ENCODE data around the gene TNS2. TPM values are rescaled to one million over a fixed set of nuclear protein-coding genes. Genes with fewer than 3 reads are reported as not detected.

TNS2 gene
- polyA plus RNA-seq, 1 donor: 97.9 TPM

DNA sequence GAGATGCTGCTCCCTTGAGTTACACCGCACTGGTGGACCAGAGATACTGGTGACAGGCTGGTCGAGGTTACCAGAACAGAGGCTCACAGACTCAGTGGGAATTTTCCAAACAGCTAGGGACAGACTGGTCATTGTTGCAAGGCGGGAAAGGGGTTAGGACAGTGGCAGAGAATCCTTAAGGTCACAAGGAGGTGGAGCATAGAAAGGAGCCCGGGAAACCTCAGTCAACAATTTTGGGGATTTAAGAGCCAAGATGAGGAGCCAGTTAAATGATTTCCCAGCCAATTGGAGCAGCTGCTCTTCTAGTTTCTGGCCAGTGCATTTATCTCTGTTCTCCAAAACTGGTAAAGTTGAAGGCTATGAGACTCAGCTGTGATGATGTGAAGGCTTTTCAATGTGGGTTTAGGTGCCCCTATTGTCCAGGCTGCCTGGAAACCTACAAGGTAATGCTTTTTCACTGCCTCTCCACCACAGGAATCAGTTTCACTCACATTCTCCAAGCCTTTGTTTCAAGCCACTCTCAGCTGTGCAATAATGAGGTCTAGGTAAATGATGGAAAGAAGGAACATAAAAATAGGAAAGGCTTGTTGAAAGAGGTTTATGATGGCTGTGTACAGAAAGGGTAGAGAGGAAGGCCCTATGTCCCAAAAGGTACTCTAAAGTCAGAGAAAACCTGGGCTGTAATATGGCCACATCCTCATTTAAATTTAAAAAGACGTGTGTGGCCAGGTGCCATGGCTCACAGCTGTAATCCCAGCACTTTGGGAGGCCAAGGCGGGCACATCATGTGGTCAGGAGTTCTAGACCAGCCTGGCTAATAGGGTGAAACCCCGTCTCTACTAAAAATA lies 7.0 kb upstream of the TNS2 start:
- DNase-seq (ENCODE audit: low read depth): no peak

DNA sequence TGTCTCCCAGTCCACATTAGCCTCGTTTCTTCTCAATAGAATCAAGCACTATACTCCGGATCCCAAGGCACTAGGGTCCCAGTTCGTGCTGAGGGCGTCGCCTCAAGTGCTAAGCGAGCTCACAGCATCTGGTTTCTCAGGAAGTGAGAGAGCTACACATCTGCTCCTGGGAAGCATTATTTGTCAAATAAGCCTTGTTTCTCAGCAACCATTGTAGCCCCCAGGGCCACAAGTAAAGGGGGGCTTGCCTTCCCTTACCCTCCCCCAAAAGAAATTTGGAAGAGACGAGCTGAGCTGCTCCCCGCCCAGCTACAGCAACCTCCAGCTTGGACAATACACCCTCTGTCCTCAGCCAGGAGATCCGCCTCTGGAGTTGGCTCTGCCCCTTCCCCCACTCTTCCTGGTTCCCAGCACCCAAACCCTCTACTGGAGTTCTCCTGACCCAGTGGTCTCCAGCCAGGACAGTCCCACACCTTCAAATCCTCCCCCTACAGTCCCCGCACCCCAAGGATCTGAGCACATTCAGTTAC lies 5.7 kb upstream of the TNS2 start:
- DNase-seq (ENCODE audit: low read depth): peak; percentile 83

DNA sequence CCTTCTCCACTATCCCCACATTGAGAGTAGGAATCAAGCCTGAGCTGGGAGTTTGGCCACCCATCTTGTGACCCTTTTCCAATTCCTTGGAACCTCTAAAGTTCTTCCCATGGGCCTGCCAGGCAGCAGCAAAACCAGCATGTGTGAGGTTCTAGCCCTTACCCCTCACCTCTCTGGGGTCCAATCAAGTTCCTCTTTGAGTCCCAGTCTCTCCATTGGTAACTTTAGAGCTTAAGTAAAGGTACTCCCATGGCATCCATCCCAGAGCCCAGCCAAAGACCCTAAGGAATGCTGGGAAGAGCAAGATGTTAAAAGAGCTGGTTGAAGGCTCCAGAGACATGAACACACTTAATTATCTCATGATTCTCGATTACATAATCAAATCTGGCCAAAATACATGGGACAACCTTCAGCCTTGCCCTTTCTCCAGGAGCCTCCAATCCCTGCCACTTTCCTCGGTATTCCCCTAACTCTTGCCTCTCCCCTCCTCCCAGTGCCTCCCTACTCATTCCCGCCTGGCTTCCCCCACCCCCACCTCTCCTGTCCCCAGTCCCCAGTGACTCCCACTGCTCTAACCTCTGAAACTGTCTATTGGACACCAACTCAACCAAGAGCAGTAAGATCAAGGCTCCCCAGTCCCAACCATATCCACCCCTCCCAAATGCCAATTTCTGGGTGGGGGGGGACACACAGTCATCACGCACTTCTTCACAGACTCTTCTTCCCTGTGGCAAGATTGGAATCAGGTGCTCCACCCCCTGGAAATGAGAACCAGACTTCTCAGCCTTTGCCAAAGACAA lies 4.8 kb upstream of the TNS2 start:
- DNase-seq (ENCODE audit: low read depth): no peak

DNA sequence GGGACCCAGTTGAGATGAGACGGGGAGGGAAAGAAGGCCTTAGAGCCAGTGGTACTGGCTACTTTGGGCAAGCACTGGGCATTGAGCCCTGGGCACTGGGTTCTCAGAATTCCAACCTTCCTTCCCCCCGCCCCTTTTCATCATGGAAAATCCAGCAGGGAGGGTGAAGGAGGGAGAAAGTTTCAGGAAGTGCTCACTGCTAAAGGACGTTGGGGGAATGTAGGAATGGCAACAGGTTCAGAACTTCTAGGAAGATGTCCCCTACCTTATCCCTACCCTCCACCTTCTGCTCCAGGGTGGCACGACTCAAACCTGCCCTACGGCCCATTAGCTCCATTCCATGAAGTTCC lies 4.2 kb upstream of the TNS2 start:
- no peak for DNase-seq (ENCODE audit: low read depth)

DNA sequence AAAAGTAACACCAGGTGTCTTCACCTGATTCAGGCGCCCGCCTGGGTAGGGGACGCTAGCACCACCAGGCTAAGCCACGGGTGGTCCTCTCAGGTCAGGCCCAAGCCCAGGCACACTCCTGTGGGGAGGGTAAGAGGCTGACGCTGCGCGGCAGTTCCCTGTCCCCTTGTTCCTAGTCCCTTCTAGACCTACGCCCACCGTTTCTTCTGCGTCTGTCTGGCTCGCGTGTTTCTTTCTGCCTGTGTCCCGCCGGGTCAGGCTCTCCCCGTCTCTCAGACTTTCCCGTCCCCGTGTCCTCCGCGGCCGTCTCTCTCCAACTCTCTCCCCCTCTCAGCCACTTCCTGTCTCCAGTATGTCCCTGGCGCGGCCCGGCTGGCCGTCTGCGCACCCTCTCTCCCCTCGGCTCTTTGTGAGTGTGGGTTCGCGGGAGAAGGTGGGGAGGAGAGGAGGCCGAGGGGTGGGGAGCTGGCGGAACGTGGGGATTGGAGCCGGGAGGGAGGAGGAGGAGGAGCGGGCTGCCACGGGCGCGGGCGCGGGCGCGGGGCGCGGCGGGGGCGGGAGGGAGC lies 3.1 kb upstream of the TNS2 start:
- DNase-seq (ENCODE audit: low read depth): no peak

DNA sequence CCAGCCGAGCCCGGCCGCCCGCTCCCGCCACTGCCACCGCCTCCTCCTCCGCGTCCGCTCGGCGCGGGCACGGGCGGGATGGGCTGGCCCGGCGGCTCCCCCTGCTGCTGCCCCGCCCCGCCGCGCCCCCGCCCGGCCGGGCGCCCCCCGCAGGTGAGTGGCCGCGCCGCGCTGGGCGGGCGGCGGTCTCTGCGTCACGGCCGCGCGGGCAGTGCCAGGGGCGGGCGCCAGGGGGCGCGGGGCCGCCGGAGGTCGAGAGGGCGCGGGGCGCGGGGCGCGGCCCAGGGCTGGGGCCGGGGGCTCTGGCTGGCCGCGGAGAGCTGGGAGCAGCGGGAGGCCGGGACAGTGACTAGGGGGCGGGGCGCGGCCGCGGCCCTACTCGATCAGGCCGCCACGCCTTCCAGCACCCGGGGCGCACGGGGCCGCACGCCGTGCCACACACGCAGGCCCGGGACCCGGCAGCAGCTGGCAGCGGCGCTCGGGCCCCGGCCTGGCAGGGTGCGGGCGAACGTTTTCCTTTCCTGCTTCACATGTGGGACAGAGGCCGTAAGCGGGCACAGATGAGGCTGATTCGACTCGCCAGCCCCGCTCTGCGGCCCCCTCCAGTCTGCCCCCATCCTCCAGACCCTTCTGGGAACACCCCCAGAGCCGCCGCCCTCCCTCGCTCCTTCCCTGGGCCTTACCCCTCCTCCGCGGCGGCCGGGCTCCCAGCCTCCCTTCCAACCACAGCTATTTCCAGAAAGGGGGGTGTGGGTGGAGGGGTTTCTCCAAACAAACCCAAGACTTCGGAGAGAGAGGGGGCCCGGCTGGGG lies 2.4 kb upstream of the TNS2 start:
- no peak for DNase-seq (ENCODE audit: low read depth)

DNA sequence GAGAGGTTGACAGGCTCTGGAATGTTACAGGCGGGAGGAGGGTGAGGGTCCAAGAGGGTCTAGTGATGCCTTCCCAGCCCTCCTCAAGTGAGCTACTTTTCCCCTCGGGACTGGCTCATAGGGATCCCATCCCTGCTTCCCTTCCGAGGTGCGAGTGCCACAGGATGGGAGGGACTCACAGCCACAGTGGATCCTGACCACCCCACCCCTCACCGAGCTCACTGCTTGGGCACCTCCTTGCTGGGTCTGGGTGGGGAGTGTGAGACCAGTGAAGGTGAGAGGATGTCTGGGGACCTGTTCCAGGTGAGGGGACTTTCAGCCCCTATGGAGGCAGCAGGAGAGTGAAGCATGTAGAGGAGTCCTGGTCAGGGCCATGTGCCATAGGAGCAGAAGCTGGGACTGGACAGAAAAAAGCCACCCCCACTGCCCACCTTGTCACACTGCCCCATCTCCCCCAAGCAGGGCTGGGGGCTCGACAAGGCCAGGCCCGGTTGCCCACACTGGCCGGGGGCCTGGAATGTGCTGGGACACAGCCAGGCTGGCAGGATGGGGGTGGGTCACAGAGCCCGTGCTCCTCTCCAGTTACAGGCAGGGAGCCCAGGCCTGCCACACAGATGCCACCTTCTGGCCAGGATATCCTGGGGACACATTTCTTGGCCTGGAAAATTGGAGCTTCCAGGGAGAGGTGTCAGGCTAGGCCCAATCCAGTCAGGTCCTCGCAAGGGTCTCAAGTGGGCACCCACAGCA lies 1.7 kb upstream of the TNS2 start:
- no peak for DNase-seq (ENCODE audit: low read depth)

DNA sequence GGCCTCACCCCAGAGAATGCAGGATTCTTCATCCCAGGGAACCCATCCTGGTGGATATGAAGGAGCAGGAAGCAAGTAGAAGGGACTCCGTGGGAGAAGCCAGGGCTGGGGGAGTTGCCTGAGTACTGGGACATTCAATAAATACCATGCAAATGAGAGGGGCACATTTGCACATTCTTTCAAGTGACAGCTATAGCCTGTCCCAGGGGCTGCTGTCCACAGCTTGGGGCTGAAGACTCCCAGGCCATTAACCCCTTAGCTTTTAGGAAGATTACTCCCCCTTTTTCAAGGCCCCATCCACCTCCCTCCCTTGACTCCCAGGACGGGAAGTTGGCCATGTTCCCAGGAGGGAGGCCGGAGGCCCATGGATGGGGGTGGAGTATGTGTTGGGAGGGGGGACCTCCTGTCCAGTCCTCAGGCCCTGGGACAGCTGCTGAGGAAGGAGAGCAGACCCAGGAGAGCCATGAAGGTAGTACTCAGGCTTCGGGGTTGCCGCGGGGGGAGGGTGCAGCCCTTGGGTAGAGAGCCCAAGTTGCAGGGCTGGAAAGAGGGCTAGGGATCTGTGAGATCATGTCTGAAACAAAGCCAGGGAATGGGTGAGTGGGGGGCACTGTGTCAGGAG lies 974 bp upstream of the TNS2 start:
- no peak for DNase-seq (ENCODE audit: low read depth)

DNA sequence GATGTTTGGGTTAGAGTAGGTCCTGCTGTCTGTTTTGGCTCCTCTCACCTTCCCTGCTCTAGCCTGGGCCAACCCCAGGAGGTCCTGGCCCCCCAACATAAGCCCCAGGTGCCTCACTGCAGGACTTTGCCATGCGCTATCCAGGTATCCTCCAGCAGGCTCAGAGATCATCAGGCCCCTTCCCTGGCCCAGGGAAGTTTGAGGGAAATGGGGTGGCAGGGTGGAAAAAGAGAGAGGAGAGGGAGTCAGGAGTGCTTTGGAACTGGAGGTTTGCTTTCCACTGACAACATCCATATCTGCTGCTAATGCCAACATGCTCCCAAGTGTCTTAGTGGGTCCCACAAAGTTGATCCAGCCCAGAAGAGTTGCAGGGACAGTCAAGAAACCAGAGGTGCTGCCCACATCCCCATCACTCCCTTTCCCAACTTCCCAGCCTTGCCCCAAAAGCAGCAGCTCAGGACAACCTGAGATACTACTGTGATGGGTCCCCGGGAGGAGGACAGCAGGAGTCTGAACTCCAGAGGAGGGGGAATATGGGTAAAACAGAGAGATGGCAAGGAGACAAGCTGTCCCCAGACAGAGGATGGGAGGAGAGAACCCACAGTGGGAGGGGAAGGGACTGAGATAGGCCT lies 677 bp downstream of the TNS2 start:
- DNase-seq (ENCODE audit: low read depth): no peak

DNA sequence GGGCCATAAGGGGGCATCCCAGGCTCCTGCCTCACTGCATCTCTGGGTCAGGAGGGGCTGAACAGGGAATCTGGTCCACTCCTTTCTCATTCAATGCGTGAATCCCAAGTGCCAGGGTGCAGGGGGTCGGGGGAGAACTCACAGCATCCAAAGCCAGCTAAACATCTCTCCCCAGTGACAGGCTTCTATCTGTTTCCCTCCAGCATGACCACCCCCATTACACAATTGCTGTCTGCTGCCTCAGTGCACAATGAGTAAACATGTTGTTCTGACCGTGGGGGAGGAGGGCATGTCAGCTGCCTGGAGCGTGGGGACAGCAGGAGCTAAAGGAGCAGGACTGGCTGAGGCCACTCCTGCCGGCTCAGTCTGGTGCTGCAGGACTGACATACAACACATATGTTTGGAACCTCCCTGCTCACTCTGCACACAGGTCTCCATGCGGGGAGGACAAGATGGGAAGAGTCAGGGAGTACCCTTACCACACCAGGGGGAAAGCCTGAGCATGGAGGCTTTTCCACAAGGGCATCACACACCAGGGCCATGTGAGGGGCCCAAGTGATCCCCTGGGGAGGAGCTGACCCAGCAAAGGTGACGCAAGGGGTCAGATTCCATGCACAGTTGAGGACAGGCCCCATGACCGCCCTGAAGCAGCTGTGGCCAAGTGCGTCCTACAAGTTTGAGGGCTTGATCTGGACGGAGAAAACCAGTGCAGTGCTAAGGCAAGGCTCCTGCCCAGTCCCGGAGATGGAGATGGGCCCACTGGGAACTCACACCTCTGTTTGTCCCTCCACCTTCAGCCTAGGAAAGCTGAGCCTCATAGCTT lies 1.4 kb downstream of the TNS2 start:
- no peak for DNase-seq (ENCODE audit: low read depth)

DNA sequence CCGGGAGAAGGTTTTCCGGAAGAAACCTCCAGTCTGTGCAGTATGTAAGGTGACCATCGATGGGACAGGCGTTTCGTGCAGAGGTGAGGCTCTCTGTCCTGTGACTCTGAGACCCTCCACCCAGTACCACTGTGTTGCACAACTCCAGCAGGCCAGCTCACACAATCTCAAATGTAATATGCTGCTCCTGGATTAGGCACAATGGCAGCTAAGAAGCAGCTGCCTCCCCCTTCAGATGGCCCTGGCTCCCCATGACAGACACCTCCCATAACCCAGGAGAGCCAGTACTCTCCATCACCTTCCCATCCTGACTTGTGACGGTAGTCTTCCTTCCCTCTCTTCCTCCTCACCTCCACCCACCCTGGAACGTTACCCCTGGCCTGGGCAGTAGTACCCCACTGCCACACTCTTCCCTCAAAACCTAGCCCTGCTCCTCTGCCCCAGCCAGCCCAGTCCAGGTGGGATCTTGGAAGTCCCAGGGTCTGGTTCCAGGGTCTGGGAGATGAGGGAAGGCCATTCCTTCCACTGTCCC lies 2.1 kb downstream of the TNS2 start:
- DNase-seq (ENCODE audit: low read depth): no peak

DNA sequence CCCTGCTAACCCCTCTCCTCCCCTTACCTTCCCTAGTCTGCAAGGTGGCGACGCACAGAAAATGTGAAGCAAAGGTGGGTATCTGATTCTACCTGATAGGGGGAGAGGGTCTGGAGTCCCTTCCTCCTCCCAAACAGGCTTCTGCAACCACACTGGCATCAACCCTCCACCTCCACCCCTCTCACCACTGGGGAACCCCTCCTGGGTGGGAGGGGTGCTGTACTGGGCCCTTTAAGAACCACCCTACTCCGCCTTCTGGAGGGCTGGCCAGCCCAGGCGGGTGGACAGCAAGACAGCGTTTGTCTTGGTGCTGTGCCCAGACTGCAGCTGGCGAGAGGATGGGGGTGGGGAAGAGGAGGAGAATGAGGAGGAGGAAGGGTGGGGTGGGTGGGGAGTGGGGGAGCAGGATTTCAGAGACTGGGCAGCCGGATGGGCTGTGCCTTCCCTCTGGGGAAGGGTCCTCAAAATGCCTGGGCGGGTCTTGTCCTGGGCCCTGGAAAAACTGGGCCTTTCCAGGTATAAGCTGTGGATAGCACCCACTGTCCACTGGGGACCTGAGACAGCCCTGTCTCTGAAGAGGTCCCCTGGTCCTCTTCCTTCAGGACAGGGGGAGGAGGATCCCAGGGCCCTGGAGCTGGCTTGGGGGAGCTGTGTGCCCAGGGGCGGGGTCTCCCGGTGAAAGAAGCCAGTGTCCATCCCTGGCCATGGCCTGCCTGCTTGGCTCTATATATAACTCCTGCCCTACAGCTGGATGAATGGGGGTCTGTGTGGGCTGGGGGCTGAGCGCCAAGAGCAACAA lies 2.8 kb downstream of the TNS2 start:
- no peak for DNase-seq (ENCODE audit: low read depth)

DNA sequence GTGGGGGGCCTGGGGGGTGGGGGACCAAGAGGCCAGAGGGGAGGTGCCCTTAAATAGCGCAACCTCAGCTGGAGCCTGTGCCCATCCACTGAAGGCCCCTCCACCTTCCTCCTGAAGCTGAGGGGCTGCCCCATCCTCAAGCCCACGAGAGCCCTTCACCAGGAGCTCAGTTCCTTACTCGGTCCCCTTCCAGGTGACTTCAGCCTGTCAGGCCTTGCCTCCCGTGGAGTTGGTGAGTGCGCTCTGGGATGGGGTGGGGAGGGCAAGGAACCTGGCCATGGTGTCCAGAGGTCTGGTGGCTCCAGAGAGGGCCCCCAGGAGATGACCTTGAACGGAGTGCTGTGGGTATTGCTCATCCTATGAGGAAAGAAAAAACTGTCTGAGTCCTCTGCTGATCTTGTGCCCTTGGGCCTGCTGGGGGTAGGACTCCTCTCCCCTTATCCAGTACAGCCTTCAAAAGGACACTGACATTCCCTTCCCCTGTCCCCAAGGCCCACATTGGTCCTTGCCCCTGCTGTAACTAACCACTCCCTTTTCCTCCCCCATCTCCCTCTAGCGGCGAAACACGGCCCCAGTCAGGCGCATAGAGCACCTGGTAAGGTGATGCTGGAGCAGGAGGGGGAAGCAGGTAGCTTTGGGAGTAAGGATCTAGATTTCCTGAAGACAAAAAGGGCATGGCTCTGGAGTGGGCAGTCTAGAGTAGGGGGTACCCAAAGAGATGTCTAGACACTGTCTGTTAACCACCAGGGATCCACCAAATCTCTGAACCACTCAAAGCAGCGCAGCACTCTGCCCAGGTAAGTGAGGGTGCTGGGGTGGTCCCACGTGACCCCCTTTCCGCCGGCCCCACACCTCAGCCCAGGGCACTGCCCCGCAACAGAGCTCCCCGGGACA lies 3.6 kb downstream of the TNS2 start:
- DNase-seq (ENCODE audit: low read depth): no peak

DNA sequence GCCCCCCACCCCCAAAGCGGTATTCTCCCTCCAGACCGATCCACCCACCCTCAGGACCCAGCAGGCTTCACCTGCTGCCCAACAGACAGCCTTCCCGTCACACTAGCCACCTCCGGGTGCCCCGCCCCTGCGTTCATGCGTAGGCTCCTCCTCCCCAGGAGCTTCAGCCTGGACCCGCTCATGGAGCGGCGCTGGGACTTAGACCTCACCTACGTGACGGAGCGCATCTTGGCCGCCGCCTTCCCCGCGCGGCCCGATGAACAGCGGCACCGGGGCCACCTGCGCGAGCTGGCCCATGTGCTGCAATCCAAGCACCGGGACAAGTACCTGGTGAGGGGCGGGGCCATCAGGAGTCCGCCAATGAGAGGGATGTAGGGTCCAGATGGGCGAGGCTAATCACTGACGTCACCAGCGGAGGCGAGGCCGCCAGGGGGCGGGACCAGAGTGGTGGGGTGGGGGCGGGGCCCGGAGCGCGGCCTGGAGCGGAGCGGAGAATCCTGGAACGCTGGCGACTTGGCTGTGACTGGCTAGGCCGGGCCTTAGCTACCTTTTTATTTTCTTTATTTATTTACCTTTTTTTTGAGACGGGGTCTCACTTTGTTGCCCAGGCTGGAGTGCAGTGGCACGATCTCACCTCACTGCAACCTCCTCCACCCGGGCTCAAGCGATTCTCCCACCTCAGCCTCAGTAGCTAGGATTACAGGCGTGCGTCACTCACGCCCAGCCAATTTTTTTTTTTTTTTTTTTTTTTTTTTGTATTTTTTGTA lies 4.4 kb downstream of the TNS2 start:
- DNase-seq (ENCODE audit: low read depth): no peak

DNA sequence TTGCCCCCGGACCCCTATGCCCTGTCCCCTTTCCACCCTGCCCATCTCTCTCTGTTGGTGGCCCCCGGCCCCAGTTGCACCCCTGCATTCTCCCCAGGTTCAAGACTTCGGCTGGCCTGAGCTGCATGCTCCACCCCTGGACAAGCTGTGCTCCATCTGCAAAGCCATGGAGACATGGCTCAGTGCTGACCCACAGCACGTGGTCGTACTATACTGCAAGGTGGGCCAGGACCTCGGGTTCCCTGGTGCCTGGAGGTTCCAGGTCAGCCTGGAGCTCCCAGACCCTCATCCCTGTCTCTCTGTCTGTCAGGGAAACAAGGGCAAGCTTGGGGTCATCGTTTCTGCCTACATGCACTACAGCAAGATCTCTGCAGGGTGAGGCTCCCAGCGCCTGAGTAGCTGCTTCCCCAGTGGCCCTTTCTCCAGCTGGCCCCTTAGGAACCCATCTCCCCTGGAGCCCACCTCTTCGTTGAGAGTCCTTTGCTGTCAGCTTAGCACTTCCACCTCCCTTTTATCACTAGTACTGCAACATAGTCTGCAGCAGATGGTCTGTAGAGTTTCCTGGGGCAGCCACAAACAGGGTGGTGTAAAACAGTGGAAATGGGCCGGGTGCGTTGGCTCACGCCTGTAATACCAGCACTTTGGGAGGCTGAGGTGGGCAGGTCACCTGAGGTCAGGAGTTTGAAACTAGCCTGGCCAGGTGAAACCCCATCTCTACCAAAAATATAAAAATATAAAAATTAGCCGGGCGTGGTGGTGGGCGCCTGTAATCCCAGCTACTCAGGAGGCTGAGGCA lies 5.8 kb downstream of the TNS2 start:
- DNase-seq (ENCODE audit: low read depth): no peak

Data from forelimb muscle (tissue), 1 donor.